ENCODE results near the gene HYDIN.

HYDIN gene

GRCh38 chr16:70760221-70760620 lies 470.3 kb downstream of the HYDIN start:
- DNase-seq (ENCODE audit: low spot score) = no peak

GRCh38 chr16:70759666-70760065 lies 470.9 kb downstream of the HYDIN start:
- DNase-seq (ENCODE audit: low spot score) = no peak

GRCh38 chr16:70758786-70759185 lies 471.7 kb downstream of the HYDIN start:
- no peak for DNase-seq (ENCODE audit: low spot score)
